ENCODE results near the gene PTDSS2.
"Not testable (repeated sequence)": the region's sequence is repeated elsewhere in the genome, so short reads cannot be mapped to it uniquely, and the experiment has no call there.

PTDSS2 gene

DNA sequence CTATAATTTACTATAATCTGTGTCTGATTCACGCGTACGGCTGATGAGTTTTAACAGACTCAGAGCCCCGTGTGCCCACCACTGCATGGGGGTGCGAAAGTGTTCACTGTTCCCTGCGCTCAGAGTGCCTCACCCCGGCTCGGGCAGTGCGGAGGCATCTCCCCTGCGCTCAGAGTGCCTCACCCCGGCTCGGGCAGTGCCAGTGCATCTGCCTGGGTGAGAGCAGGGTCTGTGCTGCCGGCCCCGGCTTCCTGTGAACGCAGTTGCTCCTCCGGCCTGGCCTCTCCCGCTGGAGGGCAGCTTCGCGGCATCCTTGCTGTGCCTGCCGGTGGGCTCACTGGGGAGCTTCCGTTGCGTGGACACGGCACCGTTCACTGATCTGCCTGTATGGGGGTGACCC is 14.2 kb downstream of the PTDSS2 start:
- in situ Hi-C loops (cut with HindIII; ENCODE audit: low sequenced_read_pairs), result no loop called here
- TF ChIP-seq CTCF (IDR thresholded peaks at IDR 0.05; ENCODE audit: low read depth, low read length), result no peak

GRCh38 chr11:465896-466530 is 15.9 kb downstream of the PTDSS2 start:
- H3K4me3 ChIP-seq (ENCODE audit: low read depth, low read length), result no peak overlapping the region
- in situ Hi-C loops (cut with HindIII; ENCODE audit: low sequenced_read_pairs), result no loop called here
- TF ChIP-seq CTCF (IDR thresholded peaks at IDR 0.05; ENCODE audit: low read depth, low read length), result no peak
- no peak for DNase-seq (ENCODE audit: low read depth, low spot score)

More for the DNA sequence above, 14.2 kb downstream of the PTDSS2 start:
- no peak overlapping the region for H3K4me3 ChIP-seq (ENCODE audit: low read depth, low read length)
- DNase-seq (ENCODE audit: low read depth, low spot score), result no peak

DNA sequence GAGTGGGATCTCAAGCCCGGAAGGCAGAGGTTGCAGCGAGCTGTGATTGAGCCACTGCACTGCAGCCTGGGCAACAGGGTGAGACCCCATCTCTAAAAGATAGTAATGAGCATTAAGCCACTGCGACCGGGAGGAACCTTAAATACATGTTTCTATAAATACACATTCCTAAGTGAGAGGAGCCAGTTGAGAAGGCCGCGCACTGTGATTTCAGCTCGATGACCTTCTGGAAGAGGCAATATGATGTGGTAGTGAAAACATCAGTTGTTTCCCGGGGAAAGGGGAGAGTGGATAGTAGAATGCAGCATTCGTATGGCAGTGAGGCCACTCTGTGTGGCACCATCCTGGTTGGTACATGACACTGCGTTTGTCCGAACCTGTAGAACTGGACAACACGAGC is 18.0 kb downstream of the PTDSS2 start:
- no peak for TF ChIP-seq CTCF (IDR thresholded peaks at IDR 0.05; ENCODE audit: low read depth, low read length)
- no peak for DNase-seq (ENCODE audit: low read depth, low spot score)
- in situ Hi-C loops (cut with HindIII; ENCODE audit: low sequenced_read_pairs), result no loop called here
- H3K4me3 ChIP-seq (ENCODE audit: low read depth, low read length), result no peak overlapping the region

- TF ChIP-seq CTCF (IDR thresholded peaks at IDR 0.05; ENCODE audit: low read depth, low read length), result no peak
- H3K4me3 ChIP-seq (ENCODE audit: low read depth, low read length), result no peak overlapping the region
- in situ Hi-C loops (cut with HindIII; ENCODE audit: low sequenced_read_pairs), result no loop called here
- no peak for DNase-seq (ENCODE audit: low read depth, low spot score)
These were observed 18.4 kb downstream of the PTDSS2 start for GRCh38 chr11:468493-468892.

DNA sequence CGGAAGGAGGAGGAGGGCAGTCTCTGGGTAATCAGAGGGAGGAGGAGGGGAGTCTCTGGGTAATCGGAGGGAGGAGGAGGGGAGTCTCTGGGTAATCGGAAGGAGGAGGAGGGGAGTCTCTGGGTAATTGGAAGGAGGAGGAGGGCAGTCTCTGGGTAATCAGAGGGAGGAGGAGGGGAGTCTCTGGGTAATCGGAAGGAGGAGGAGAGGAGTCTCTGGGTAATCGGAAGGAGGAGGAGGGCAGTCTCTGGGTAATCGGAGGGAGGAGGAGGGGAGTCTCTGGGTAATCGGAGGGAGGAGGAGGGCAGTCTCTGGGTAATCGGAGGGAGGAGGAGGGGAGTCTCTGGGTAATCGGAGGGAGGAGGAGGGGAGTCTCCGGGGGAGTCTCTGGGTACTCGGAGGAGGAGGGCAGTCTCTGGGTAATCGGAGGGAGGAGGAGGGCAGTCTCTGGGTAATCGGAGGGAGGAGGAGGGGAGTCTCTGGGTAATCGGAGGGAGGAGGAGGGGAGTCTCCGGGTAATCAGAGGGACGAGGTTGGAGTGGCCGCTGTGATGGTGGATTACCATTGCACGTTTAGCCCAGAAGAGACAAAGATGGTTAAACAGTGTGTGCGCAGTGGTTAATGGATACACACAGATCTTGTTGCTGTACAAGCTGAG is 19.1 kb downstream of the PTDSS2 start:
- DNase-seq (ENCODE audit: low read depth, low spot score); in situ Hi-C loops (cut with HindIII; ENCODE audit: low sequenced_read_pairs); H3K4me3 ChIP-seq (ENCODE audit: low read depth, low read length): not testable (repeated sequence)

DNA sequence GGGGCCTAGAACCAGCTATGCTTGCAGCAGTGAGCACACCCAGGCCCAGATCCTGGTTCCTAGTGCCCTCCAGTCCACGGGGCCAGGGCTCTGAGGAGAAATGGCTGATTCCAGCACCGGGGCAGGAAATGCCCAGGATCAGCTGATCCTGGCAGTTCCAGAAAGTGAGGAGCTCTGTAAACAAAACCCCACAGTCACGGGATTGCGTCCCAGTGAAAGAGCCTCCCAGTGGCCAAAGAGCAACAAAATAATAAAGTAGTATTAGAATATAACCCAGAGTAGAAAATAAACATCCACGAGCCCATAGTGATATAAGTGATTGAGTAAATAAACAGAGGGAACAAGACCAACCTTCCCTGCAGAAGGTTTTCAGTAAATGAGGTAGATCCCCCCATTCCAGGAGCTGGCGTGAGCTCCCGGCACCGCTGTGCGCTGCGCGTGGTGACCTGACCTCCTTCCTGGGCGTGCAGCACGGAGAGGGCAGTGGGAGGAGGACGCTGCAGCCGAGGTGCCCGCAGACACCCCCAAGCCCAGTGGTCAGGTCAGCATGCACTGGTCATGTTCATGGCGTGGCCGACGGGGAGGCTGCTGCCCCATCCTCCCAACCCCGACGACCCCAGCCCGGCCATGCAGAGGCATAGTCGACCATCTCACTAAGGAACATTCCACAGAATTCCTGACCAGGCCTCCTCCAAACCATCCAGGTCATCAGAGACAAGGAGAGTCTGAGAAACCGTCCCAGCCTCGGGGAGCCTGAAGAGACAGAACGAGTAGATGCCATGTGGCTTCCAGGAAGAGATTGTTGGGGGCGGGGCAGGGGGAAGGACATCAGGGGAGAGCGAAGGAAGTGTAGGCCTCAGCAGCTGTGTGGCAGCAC is 19.8 kb downstream of the PTDSS2 start:
- DNase-seq (ENCODE audit: low read depth, low spot score), result peak; percentile 52
- peak; percentile 11 for TF ChIP-seq CTCF (IDR thresholded peaks at IDR 0.05; ENCODE audit: low read depth, low read length)
- in situ Hi-C loops (cut with HindIII; ENCODE audit: low sequenced_read_pairs), result no loop called here

More for the DNA sequence above, 19.8 kb downstream of the PTDSS2 start:
- H3K4me3 ChIP-seq (ENCODE audit: low read depth, low read length), result no peak overlapping the region
